K562 (cell line): ENCODE results near the gene LMAN2. TPM values are rescaled to one million over a fixed set of nuclear protein-coding genes. Genes with fewer than 3 reads are reported as not detected.

ENCODE experiments used
- NR1H2 ChIP-seq: sonication (generic); formaldehyde crosslinking; IDR thresholded peaks from 2 replicates; pipeline ENCODE4 v1.4.0; 2020; ENCODE audit warnings: mild to moderate bottlenecking, missing genetic modification reagents
- TAF1 ChIP-seq: IDR thresholded peaks from 2 replicates; pipeline ENCODE4 v1.6.1; 2011; ENCODE audit warnings: mild to moderate bottlenecking, low read length, moderate library complexity; ENCODE audit not compliant: insufficient read depth, control insufficient read depth, severe bottlenecking; ENCODE audit errors: extremely low read depth
- polyA plus RNA-seq, 8 experiments: library from polyadenylated mRNA; depleted of rRNA in 4 of 8; stranded (reverse) in 5 of 8; unstranded in 3 of 8; fragments of >200 nt; fragmentation: Nextera tagmentation in 2 of 8; fragmentation: Illumina TruSeq in 1 of 8; extraction: Ambion mirVana in 2 of 8; extraction: Trizol in 1 of 8; gene quantifications; 2 replicates each; pipeline versions ENCODE4 v1.2.1 to v1.2.3, GENCODE V29; 2011 to 2014; ENCODE audit warnings: inconsistent platforms in 1 of 8, missing spikeins in 1 of 8
- total RNA-seq, 7 experiments: library from RNA; depleted of rRNA in 6 of 7; stranded (reverse); fragments of >200 nt in 6 of 7; fragmentation: Illumina TruSeq in 2 of 7; extraction: Trizol in 2 of 7; gene quantifications; 2 replicates each; pipeline versions ENCODE4 v1.2.1 to v1.2.3, GENCODE V29; 2011 to 2021; ENCODE audit warnings: low replicate concordance in 1 of 7
- TF ChIP-seq, protein P1 (sequence below): fragments of 450-650 bp; conservative IDR thresholded peaks from 2 replicates; pipeline ENCODE4 v1.6.1; 2016; ENCODE audit warnings: missing genetic modification characterization, low read depth, mild to moderate bottlenecking, control low read depth, missing compliant biosample characterization
- TF ChIP-seq, protein P2 (sequence below), 2 experiments: fragments of 450-650 bp in 1 of 2; sonication (generic) in 1 of 2; formaldehyde crosslinking in 1 of 2; IDR thresholded peaks; 2 replicates each; pipeline versions ENCODE4 v1.7.1 to v1.9.0; 2016 to 2022; ENCODE audit warnings: inconsistent platforms in 1 of 2, mild to moderate bottlenecking in 1 of 2, missing genetic modification reagents in 1 of 2
- TF ChIP-seq, protein P3 (sequence below): fragments of 450-650 bp; IDR thresholded peaks from 2 replicates; pipeline ENCODE4 v1.6.1; 2017; ENCODE audit warnings: antibody characterized with exemption
- TF ChIP-seq, protein P4 (sequence below): sonication (generic); formaldehyde crosslinking; IDR thresholded peaks from 2 replicates; pipeline ENCODE4 v1.8.1; 2023; ENCODE audit warnings: missing genetic modification reagents, mild to moderate bottlenecking, borderline replicate concordance

Gene LMAN2
- total and polyA plus RNA-seq, 9 of the 15 experiments (the other 6 are each of a cell fraction or from before 2014, with no cell fraction given), result 2.7 to 254 (median 136) TPM

DNA sequence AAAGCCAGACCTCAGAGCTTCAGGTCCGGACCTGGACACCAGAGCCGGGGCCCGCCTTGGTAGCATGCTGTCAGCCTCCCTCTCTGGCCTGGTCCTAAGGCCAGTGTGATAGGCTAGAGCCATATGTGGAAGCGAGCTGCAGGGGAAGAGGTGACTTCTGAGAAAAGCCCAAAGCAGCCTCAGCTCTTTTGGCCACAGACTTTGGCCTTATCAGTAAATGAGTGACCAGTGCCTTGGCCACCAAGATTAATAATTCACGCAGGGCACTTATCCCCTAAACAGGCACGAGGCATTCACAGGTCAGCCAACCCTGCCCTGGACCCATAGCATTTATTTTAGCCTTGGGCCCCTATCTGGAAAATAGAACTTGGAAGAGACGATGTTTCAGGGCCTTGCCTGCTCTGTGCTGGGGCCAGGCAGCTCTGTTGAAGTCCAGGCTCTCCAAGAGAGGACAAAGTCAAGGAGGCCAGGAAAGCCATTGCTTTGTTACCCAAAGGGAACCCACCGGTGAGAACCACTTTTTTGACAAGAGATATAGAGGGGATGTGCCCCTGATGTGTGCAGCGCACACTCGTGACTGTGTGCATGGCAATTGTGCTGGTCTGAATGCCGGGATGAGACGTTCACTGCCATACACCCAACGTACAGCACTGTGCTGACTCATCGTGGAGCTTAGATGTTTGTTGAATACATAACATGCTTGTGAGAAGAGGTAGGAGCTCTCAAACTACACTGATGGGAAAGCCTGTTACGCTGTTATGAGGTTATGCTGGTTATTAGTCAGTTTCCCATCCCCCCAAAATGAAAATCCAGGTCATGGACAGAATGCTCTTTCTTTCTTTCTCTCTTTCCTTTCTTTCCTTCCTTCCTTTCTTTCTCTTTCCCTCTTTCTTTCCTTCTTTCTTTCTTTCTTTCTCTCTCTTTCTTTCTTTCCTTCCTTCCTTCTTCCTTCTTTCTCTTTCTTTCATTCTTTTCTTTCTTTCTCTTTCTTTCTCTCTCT, 27.7 kb upstream of the LMAN2 start (continued):
- TF ChIP-seq, protein P1, sequence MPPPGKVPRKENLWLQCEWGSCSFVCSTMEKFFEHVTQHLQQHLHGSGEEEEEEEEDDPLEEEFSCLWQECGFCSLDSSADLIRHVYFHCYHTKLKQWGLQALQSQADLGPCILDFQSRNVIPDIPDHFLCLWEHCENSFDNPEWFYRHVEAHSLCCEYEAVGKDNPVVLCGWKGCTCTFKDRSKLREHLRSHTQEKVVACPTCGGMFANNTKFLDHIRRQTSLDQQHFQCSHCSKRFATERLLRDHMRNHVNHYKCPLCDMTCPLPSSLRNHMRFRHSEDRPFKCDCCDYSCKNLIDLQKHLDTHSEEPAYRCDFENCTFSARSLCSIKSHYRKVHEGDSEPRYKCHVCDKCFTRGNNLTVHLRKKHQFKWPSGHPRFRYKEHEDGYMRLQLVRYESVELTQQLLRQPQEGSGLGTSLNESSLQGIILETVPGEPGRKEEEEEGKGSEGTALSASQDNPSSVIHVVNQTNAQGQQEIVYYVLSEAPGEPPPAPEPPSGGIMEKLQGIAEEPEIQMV (tag), result peak; percentile 48; the same call in 1 of the 2 replicates
- TF ChIP-seq, protein P2, sequence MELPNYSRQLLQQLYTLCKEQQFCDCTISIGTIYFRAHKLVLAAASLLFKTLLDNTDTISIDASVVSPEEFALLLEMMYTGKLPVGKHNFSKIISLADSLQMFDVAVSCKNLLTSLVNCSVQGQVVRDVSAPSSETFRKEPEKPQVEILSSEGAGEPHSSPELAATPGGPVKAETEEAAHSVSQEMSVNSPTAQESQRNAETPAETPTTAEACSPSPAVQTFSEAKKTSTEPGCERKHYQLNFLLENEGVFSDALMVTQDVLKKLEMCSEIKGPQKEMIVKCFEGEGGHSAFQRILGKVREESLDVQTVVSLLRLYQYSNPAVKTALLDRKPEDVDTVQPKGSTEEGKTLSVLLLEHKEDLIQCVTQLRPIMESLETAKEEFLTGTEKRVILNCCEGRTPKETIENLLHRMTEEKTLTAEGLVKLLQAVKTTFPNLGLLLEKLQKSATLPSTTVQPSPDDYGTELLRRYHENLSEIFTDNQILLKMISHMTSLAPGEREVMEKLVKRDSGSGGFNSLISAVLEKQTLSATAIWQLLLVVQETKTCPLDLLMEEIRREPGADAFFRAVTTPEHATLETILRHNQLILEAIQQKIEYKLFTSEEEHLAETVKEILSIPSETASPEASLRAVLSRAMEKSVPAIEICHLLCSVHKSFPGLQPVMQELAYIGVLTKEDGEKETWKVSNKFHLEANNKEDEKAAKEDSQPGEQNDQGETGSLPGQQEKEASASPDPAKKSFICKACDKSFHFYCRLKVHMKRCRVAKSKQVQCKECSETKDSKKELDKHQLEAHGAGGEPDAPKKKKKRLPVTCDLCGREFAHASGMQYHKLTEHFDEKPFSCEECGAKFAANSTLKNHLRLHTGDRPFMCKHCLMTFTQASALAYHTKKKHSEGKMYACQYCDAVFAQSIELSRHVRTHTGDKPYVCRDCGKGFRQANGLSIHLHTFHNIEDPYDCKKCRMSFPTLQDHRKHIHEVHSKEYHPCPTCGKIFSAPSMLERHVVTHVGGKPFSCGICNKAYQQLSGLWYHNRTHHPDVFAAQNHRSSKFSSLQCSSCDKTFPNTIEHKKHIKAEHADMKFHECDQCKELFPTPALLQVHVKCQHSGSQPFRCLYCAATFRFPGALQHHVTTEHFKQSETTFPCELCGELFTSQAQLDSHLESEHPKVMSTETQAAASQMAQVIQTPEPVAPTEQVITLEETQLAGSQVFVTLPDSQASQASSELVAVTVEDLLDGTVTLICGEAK (IDR thresholded peaks at IDR 0.05), result peak; percentile 40
- TF ChIP-seq, protein P2 (CRISPR knock-in tag; IDR thresholded peaks at IDR 0.05), result no peak
- TF ChIP-seq, protein P3, sequence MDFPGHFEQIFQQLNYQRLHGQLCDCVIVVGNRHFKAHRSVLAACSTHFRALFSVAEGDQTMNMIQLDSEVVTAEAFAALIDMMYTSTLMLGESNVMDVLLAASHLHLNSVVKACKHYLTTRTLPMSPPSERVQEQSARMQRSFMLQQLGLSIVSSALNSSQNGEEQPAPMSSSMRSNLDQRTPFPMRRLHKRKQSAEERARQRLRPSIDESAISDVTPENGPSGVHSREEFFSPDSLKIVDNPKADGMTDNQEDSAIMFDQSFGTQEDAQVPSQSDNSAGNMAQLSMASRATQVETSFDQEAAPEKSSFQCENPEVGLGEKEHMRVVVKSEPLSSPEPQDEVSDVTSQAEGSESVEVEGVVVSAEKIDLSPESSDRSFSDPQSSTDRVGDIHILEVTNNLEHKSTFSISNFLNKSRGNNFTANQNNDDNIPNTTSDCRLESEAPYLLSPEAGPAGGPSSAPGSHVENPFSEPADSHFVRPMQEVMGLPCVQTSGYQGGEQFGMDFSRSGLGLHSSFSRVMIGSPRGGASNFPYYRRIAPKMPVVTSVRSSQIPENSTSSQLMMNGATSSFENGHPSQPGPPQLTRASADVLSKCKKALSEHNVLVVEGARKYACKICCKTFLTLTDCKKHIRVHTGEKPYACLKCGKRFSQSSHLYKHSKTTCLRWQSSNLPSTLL, result peak; percentile 67
- TF ChIP-seq, protein P4, sequence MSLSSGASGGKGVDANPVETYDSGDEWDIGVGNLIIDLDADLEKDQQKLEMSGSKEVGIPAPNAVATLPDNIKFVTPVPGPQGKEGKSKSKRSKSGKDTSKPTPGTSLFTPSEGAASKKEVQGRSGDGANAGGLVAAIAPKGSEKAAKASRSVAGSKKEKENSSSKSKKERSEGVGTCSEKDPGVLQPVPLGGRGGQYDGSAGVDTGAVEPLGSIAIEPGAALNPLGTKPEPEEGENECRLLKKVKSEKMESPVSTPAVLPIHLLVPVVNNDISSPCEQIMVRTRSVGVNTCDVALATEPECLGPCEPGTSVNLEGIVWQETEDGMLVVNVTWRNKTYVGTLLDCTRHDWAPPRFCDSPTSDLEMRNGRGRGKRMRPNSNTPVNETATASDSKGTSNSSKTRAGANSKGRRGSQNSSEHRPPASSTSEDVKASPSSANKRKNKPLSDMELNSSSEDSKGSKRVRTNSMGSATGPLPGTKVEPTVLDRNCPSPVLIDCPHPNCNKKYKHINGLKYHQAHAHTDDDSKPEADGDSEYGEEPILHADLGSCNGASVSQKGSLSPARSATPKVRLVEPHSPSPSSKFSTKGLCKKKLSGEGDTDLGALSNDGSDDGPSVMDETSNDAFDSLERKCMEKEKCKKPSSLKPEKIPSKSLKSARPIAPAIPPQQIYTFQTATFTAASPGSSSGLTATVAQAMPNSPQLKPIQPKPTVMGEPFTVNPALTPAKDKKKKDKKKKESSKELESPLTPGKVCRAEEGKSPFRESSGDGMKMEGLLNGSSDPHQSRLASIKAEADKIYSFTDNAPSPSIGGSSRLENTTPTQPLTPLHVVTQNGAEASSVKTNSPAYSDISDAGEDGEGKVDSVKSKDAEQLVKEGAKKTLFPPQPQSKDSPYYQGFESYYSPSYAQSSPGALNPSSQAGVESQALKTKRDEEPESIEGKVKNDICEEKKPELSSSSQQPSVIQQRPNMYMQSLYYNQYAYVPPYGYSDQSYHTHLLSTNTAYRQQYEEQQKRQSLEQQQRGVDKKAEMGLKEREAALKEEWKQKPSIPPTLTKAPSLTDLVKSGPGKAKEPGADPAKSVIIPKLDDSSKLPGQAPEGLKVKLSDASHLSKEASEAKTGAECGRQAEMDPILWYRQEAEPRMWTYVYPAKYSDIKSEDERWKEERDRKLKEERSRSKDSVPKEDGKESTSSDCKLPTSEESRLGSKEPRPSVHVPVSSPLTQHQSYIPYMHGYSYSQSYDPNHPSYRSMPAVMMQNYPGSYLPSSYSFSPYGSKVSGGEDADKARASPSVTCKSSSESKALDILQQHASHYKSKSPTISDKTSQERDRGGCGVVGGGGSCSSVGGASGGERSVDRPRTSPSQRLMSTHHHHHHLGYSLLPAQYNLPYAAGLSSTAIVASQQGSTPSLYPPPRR (CRISPR knock-in tag), result no peak
- no peak for TF ChIP-seq NR1H2 (CRISPR knock-in tag)
- TF ChIP-seq TAF1, result peak; percentile 67
